ENCODE data around the gene SERINC5.

SERINC5 gene

GRCh38 chr5:80234116-80234948, 21.5 kb downstream of the SERINC5 start:
- no peaks in the 10 kb centered on the region; the same call in 1 of the 2 replicates for H3K36me3 ChIP-seq
- H3K9me3 ChIP-seq, result no peaks in the 10 kb centered on the region
- no peak for TF ChIP-seq CTCF (IDR thresholded peaks at IDR 0.05; ENCODE audit: low read depth, low read length)
- no peak for DNase-seq
- H3K4me1 ChIP-seq, result peaks cover 5% of the 10 kb centered on the region; the same call in 1 of the 2 replicates
- H3K27me3 ChIP-seq, result no peaks in the 10 kb centered on the region
- no peak overlapping the region for H3K4me3 ChIP-seq (ENCODE audit: low read depth, low read length)

- Histone ChIP-seq H3K9me3 (no peaks in the 10 kb centered on the region), H3K36me3 (no peaks in the 10 kb centered on the region; the same call in 1 of the 2 replicates), H3K27me3 (no peaks in the 10 kb centered on the region), H3K4me3 (ENCODE audit: low read depth, low read length) (no peak overlapping the region), H3K4me1 (no peaks in the 10 kb centered on the region)
- no peak for TF ChIP-seq CTCF (IDR thresholded peaks at IDR 0.05; ENCODE audit: low read depth, low read length)
- no peak for DNase-seq
Measured at GRCh38 chr5:80231693-80232092, 24.2 kb downstream of the SERINC5 start.

GRCh38 chr5:80231243-80231642, 24.6 kb downstream of the SERINC5 start:
- no peak for TF ChIP-seq CTCF (IDR thresholded peaks at IDR 0.05; ENCODE audit: low read depth, low read length)
- Histone ChIP-seq H3K4me1 (no peaks in the 10 kb centered on the region), H3K36me3 (no peaks in the 10 kb centered on the region; the same call in 1 of the 2 replicates), H3K4me3 (ENCODE audit: low read depth, low read length) (no peak overlapping the region), H3K27me3 (no peaks in the 10 kb centered on the region), H3K9me3 (no peaks in the 10 kb centered on the region)
- no peak for DNase-seq

GRCh38 chr5:80230269-80230992, 25.4 kb downstream of the SERINC5 start:
- H3K9me3 ChIP-seq, result no peaks in the 10 kb centered on the region
- H3K36me3 ChIP-seq, result no peaks in the 10 kb centered on the region; the same call in 1 of the 2 replicates
- DNase-seq, result no peak
- H3K27me3 ChIP-seq, result no peaks in the 10 kb centered on the region
- no peak overlapping the region for H3K4me3 ChIP-seq (ENCODE audit: low read depth, low read length)
- H3K4me1 ChIP-seq, result no peaks in the 10 kb centered on the region
- no peak for TF ChIP-seq CTCF (IDR thresholded peaks at IDR 0.05; ENCODE audit: low read depth, low read length)

- TF ChIP-seq CTCF (IDR thresholded peaks at IDR 0.05; ENCODE audit: low read depth, low read length), result no peak
Measured at GRCh38 chr5:80229902-80230255, 26.0 kb downstream of the SERINC5 start.

More at GRCh38 chr5:80229902-80230255, 26.0 kb downstream of the SERINC5 start:
- Histone ChIP-seq H3K4me1 (no peaks in the 10 kb centered on the region), H3K27me3 (no peaks in the 10 kb centered on the region), H3K9me3 (no peaks in the 10 kb centered on the region), H3K36me3 (no peaks in the 10 kb centered on the region), H3K4me3 (ENCODE audit: low read depth, low read length) (no peak overlapping the region)
- no peak for DNase-seq
